ENCODE measurements around the gene NEUROD6.

DNA sequence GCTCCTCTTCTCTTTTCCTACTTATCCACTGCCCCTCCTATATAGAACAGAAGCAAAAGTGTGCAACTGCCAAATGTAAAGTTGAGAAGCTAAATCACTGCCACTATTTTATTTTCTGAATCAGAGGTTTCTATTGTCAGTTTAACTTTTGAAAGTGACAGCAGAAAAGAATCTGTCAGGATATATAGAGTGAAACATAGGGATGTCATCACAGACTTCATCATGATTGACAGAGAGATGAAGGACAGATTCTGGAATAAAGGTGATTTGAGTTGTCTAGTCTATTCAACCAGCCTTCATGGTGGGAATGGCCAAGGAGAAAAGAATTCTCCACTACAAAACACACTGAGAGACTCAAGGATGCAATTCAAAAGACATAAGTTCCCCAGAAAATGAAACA is 19.9 kb downstream of the NEUROD6 start:
- TF ChIP-seq, protein P1, sequence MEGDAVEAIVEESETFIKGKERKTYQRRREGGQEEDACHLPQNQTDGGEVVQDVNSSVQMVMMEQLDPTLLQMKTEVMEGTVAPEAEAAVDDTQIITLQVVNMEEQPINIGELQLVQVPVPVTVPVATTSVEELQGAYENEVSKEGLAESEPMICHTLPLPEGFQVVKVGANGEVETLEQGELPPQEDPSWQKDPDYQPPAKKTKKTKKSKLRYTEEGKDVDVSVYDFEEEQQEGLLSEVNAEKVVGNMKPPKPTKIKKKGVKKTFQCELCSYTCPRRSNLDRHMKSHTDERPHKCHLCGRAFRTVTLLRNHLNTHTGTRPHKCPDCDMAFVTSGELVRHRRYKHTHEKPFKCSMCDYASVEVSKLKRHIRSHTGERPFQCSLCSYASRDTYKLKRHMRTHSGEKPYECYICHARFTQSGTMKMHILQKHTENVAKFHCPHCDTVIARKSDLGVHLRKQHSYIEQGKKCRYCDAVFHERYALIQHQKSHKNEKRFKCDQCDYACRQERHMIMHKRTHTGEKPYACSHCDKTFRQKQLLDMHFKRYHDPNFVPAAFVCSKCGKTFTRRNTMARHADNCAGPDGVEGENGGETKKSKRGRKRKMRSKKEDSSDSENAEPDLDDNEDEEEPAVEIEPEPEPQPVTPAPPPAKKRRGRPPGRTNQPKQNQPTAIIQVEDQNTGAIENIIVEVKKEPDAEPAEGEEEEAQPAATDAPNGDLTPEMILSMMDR (IDR thresholded peaks at IDR 0.05): no peak
- no peak for TF ChIP-seq POLR2A (IDR thresholded peaks at IDR 0.05)
